GM12872 (cell line): ENCODE measurements around the gene POU2F3.
A peak's percentile ranks its signal among the peaks of the same experiment; 100 is the strongest.

Experiments
- TF ChIP-seq, protein P1 (sequence below): IDR thresholded peaks from 3 replicates; pipeline ENCODE4 v1.5.1; 2011; ENCODE audit warnings: low read depth, mild to moderate bottlenecking, low read length, moderate library complexity; ENCODE audit not compliant: insufficient read depth

POU2F3 gene

DNA sequence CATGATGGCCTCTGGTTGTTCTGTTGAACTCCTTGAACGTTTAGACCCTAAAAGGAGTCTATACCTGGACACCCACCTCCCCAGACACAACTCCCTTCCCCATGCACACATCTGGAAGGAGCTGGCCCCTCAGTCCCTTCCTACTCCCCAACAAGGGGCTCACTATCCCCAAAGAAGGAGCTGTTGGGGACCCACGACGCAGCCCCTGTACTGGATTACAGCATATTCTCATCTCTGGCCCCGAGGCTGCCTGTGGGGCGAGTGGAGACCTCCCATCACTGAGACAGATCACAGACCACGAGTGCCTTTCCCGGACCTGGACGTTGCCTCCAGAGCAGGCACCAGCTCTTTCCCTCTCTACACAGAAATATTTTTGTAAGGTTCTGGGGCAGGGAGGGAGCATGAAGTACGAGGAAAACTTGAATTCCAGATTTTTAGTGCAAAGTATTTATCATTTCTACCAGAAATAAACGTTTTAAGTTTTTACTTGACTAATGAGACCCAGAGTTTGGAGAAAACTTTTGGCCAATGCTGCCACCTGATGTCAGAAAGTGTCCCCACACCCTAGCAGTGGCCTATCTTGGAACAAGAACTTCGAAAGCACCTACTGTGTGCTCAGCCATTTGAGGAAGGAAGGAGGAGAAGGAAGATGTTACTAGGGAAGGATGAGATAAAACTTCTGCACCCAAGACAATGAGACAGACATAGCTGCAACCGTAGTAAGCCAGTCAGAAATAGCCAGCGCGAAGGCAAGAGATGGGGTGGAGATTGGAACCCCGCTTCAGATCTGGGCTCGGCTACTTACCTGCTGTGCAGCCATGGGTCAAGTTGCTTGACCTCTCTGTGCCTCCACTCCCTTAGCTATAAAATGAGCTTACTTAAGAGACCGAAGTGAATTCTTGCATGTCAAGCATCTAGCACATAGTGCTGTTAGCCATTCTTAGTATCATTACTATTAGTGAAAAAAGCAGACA, 10.2 kb upstream of the POU2F3 start:
- TF ChIP-seq, protein P1, sequence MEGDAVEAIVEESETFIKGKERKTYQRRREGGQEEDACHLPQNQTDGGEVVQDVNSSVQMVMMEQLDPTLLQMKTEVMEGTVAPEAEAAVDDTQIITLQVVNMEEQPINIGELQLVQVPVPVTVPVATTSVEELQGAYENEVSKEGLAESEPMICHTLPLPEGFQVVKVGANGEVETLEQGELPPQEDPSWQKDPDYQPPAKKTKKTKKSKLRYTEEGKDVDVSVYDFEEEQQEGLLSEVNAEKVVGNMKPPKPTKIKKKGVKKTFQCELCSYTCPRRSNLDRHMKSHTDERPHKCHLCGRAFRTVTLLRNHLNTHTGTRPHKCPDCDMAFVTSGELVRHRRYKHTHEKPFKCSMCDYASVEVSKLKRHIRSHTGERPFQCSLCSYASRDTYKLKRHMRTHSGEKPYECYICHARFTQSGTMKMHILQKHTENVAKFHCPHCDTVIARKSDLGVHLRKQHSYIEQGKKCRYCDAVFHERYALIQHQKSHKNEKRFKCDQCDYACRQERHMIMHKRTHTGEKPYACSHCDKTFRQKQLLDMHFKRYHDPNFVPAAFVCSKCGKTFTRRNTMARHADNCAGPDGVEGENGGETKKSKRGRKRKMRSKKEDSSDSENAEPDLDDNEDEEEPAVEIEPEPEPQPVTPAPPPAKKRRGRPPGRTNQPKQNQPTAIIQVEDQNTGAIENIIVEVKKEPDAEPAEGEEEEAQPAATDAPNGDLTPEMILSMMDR, result peak; percentile 56

DNA sequence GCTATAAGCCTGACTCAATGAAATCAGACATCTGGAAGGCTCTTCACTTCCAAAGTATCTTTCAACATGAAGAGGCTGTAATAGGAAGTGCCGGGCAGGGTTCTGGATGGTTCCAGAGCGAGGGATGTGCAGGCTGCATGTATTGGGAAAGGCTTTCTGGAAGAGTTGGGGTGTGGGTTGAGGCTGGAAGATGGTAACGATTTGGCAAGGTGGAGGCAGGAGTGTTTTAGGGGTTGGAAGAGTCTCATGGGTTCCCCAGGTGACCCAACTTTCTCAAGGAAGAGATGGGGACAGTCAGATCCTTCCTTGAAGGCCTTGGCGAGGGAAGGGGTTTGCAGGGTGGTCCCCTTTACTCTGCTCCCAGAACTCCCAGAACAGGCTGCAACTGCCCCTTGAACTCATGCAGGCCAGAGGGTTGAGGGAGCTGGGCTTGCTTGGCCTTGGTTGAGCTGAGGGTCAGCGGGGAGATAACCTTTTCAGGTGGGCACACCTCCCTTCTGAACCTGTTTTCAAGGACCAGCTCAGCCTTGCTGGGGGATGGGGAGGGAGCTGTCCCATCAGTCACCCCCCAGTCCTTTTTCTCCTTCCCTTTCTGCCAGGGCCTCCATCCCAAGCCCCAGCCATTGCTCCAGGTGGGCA, 9.4 kb upstream of the POU2F3 start:
- TF ChIP-seq, protein P1, result no peak

DNA sequence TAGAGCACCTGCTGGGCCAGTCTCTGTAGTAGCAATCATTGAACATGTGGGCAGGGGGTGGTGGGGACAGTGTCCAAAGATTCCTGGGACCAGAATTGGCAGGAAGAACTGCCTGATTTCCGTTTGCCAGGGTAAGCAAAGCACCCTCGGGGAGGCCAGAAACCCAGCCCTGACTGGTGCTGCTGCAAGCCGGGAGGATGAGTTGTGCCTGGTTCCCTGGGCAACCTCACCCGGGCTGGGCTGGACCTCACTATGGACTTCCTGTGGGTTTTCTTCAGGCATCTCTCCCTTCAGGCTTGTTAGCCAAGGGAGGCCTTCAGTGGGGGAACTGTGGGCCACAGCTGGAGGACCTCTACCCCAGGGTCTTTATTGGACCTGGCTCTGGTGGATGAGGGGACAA, 8.0 kb upstream of the POU2F3 start:
- TF ChIP-seq, protein P1, result no peak

DNA sequence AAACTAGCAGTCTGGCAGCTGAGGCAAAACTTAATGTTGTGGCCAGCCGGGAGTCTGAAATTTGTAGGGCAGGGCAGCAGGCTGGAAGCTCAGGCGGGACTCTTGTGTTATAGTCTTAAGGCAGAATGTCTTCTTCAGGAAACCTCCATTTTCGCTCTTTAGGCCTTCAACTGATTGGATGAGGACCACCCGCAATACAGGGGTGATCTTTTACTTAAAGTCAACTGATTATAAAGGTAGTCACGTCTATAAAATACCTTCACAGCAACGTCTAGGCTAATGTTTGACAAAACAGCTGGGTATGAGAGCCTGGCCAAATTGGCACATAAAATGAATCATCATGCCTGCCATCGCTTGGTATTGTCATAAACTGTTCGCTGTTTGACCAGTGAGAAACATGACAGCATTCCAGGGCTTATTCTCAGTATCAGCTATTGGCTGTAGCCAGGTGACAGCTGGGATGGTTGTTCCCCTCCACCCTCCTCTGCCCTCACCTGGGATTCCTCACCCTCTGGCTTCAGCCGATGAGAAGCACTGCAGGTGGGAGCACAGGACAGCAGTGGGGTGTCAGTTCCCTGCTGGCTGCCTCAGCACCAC, 6.6 kb upstream of the POU2F3 start:
- TF ChIP-seq, protein P1, result no peak

DNA sequence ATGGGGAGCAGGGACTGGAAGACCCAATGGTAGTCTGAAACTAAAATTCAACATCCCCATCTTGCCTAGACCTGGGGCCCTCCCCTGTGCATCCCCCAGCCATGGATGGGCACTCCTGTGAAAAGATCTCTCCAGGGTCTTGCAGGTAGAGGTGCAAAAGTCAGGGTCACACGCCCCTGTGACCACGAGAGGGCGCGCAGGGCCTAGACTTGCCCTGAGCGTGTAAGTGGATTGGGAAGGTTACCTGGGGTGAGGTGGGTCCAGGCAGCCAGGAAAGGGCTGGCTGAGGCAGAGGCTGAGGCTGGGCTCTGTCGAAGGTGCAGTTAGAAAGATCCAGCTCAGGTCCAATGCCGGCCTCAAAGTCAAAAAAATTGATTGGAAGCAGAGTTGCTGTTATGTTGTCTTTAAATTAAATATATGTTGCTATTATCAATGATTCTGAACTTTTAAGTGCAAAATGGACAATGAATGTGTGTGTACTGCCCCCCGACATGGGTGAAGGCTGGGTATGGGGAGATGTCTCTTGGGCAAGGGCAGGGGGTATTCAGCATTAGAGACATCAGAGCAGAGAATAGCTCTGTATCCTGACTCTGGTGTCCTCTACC, 4.8 kb upstream of the POU2F3 start:
- TF ChIP-seq, protein P1, result peak; percentile 92

DNA sequence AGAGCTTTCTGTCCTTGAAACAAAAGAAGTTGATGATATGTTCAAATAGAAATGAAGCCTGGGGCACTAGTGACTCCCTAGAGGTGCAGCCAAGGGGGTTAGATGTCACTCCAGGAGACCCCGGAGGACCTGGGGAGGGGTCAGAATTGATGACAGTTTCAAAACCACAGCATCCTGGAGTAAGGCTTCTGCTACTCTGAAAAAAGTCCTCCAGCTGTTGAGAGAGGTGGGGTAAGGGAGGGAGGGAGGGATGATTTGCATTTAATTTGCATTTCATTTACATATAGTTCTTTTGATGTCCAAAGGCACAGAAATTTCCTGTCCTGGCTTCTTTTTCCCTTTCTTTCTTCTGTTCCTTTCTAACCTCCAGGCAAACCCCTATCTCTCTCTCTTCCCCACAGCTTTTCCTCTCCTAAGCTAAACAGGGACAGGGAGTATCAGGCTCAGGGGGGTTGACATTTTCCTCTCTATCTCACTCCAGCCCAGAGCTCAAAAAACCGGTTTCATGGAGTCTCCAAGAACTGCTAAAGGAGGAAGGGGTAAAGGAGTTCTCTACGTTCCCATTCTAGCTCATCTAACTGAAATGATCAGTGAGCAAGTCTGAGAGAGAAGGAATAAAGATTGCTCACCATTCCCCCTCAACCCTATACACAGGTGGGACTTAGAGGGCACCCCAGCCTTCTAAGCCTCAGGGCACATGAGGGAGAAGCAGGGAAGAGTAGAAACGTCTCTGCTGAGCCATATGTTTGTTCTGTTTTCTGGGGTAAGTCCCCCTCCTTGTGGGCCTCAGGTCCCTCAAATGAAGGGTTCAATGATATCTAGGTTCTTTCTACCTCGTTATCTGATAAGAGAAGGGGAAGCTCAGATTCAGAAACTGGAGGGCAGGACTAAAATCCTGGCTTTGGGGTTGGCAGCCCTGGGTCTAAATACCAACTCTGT, 3.5 kb upstream of the POU2F3 start:
- TF ChIP-seq, protein P1, result no peak
